Panc1 (cell line): Measurements from ENCODE around the gene SDK1.
"Not testable (repeated sequence)": the region's sequence is repeated elsewhere in the genome, so short reads cannot be mapped to it uniquely, and the experiment has no call there.

Experiments used
- POLR2AphosphoS5 ChIP-seq: IDR thresholded peaks from 2 replicates; pipeline ENCODE4 v1.6.1; 2012; ENCODE audit warnings: mild to moderate bottlenecking, low read depth, low read length, moderate library complexity
- SIN3A ChIP-seq: IDR thresholded peaks from 2 replicates; pipeline ENCODE4 v1.6.1; 2012; ENCODE audit warnings: low read depth, mild to moderate bottlenecking, low read length, moderate library complexity, borderline replicate concordance; ENCODE audit not compliant: insufficient read depth
- TCF7L2 ChIP-seq: IDR thresholded peaks from 2 replicates; pipeline ENCODE4 v1.6.1; 2011; ENCODE audit warnings: mild to moderate bottlenecking, low read depth, low read length, inconsistent platforms
- TF ChIP-seq, protein P1 (sequence below): fragments of 450-650 bp; IDR thresholded peaks from 2 replicates; pipeline ENCODE4 v1.5.1; 2017; ENCODE audit warnings: mild to moderate bottlenecking

DNA sequence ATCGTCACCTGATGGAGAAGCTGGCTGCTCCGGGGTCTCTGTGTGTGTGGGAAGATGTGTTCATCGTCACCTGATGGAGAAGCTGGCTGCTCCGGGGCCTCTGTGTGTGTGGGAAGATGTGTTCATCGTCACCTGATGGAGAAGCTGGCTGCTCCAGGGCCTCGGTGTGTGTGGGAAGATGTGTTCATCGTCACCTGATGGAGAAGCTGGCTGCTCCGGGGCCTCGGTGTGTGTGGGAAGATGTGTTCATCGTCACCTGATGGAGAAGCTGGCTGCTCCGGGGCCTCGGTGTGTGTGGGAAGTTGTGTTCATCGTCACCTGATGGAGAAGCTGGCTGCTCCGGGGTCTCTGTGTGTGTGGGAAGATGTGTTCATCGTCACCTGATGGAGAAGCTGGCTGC is 959.1 kb downstream of the SDK1 start:
- TF ChIP-seq SIN3A, POLR2AphosphoS5, TCF7L2: not testable (repeated sequence)
- TF ChIP-seq, protein P1, sequence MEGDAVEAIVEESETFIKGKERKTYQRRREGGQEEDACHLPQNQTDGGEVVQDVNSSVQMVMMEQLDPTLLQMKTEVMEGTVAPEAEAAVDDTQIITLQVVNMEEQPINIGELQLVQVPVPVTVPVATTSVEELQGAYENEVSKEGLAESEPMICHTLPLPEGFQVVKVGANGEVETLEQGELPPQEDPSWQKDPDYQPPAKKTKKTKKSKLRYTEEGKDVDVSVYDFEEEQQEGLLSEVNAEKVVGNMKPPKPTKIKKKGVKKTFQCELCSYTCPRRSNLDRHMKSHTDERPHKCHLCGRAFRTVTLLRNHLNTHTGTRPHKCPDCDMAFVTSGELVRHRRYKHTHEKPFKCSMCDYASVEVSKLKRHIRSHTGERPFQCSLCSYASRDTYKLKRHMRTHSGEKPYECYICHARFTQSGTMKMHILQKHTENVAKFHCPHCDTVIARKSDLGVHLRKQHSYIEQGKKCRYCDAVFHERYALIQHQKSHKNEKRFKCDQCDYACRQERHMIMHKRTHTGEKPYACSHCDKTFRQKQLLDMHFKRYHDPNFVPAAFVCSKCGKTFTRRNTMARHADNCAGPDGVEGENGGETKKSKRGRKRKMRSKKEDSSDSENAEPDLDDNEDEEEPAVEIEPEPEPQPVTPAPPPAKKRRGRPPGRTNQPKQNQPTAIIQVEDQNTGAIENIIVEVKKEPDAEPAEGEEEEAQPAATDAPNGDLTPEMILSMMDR: not testable (repeated sequence)
